Osteocyte (in vitro differentiated cells): ENCODE results near the gene GARNL3. TPM values are rescaled to one million over a fixed set of nuclear protein-coding genes. Genes with fewer than 3 reads are reported as not detected.

Source experiments
- DNase-seq: peaks from one replicate; pipeline ENCODE4 v3.0.0; 2021; ENCODE audit warnings: mixed read lengths; ENCODE audit not compliant: unreplicated experiment; ENCODE audit errors: extremely low spot score
- H3K27ac Mint-ChIP-seq: one replicate; pipeline ENCODE4 v1.8.0; 2021; ENCODE audit warnings: mild to moderate bottlenecking, mixed read lengths; ENCODE audit not compliant: unreplicated experiment
- H3K27me3 Mint-ChIP-seq: one replicate; pipeline ENCODE4 v1.8.0; 2021; ENCODE audit warnings: mixed read lengths; ENCODE audit not compliant: unreplicated experiment
- H3K36me3 Mint-ChIP-seq: one replicate; pipeline ENCODE4 v1.8.0; 2021; ENCODE audit warnings: mixed read lengths; ENCODE audit not compliant: unreplicated experiment
- H3K4me1 Mint-ChIP-seq: one replicate; pipeline ENCODE4 v1.8.0; 2021; ENCODE audit warnings: mixed read lengths; ENCODE audit not compliant: unreplicated experiment
- H3K4me3 Mint-ChIP-seq: one replicate; pipeline ENCODE4 v1.8.0; 2021; ENCODE audit warnings: mild to moderate bottlenecking, moderate library complexity, mixed read lengths; ENCODE audit not compliant: unreplicated experiment
- H3K9me3 Mint-ChIP-seq: one replicate; pipeline ENCODE4 v1.8.0; 2021; ENCODE audit warnings: mixed read lengths; ENCODE audit not compliant: unreplicated experiment
- CTCF ChIP-seq: fragments of 200-600 bp; sonication (generic); IDR thresholded peaks from 2 replicates; pipeline ENCODE4 v1.5.0; 2021; ENCODE audit warnings: antibody characterized with exemption, mild to moderate bottlenecking, moderate library complexity
- total RNA-seq: library from RNA; stranded (reverse); gene quantifications from 2 replicates; pipeline ENCODE4 v1.2.1, GENCODE V29; 2021

GARNL3 gene
- total RNA-seq, 1 donor from 2014 or later: 6.0 TPM

- H3K27ac Mint-ChIP-seq: no peak overlapping the region
- no peaks in the 10 kb centered on the region for H3K36me3 Mint-ChIP-seq
- no peak for DNase-seq
- peak overlapping the region; percentile 82 for H3K4me3 Mint-ChIP-seq
- TF ChIP-seq CTCF: no peak
- H3K9me3 Mint-ChIP-seq: no peaks in the 10 kb centered on the region
- H3K27me3 Mint-ChIP-seq: peaks cover 16% of the 10 kb centered on the region
- peaks cover 14% of the 10 kb centered on the region for H3K4me1 Mint-ChIP-seq
Observed at GRCh38 chr9:127223810-127224177, 40.8 kb upstream of the GARNL3 start.

- H3K36me3 Mint-ChIP-seq: no peaks in the 10 kb centered on the region
- DNase-seq: peak; percentile 95
- H3K27ac Mint-ChIP-seq: peak overlapping the region; percentile 27
- peak; percentile 45 for TF ChIP-seq CTCF
- peaks cover 14% of the 10 kb centered on the region for H3K4me1 Mint-ChIP-seq
- peak overlapping the region; percentile 82 for H3K4me3 Mint-ChIP-seq
- H3K9me3 Mint-ChIP-seq: no peaks in the 10 kb centered on the region
- peaks cover 16% of the 10 kb centered on the region for H3K27me3 Mint-ChIP-seq
Observed at GRCh38 chr9:127224178-127224882, 40.2 kb upstream of the GARNL3 start.

DNA sequence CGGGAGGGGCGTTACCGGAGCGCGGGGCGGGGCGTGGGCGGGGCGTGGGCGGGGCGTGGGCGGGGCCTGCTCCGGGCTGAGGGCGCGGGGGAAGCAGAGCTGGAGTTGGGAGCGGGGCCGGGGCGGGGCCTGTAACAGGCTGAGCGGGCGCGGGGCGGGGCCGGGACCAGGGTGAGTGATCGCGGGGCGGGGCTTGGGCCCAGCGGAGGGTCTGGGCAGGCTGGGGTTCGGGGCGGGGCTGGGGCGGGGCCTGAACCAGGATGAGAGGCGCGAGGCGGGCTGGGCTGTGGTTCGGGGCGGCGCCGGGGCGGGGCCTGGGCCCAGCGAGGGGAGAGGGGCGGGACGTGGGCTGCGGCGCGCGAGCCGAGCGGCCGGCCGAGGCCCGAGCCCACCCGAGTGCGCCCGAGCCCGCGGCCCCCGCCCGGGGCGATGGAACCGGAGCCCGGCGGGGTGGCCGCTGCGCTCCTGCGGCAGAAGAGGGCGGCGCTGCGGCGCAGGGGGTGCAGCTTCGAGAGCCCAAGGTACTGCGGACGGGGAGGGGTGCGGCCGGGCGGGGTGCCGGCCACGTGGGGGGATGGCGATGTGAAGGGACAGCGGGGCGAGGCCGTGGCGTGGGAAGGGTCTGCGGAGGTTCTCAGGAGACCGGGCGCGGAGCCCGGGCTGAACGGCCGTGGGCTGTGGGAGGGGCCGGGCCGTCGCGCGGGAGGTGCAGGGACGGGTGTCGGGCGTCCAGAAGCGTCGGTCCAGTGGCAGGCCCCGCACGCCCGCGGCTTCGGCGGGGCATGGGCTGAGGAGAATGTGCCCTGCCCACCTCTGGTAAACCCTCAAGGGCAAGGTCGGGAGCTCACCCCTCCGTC lies 39.5 kb upstream of the GARNL3 start:
- TF ChIP-seq CTCF: no peak
- Mint-ChIP-seq H3K4me1 (peaks cover 14% of the 10 kb centered on the region), H3K27me3 (peaks cover 16% of the 10 kb centered on the region), H3K9me3 (no peaks in the 10 kb centered on the region), H3K36me3 (no peaks in the 10 kb centered on the region), H3K27ac (no peak overlapping the region), H3K4me3 (peak overlapping the region; percentile 82)
- DNase-seq: peak; percentile 99

DNA sequence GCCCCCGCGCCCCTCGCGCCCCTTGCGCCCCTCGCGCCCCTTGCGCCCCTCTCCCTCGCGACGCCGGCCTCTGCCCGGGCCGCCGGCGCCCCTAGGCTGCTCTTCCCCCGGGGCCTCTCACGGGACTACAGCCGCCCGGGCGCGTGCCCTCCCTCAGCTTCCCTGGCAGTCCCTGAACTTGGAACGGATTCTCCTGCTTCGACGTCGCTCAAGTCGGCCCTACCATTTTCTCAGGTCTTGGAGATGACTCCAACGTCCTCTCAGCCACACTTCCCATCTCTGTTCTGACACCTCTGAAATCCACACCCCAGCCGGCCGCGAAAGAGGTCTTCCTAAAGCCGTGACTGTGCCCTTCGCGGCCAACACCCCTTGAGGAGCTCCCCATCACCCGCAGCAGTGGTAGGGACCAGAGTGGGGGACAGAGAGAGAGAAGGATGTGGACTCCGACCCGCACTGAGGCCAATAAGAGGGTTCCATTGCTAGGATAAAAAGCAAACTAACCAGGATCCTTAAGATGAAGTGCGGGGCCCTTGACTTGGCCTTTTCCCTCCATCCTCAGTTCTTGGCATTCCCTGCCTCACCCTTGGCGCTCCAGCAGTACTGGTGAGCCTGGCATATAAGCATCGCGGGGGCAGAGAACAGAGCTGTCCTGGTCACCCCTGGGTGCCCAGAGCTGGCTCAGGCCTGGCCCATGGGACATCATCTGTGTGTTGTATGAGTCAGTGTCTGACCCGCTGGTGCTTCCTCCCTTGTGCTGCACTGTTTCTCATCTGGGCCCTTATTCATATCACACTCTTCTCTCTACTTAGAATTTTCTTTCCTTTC lies 38.6 kb upstream of the GARNL3 start:
- no peak for TF ChIP-seq CTCF
- no peak for DNase-seq
- H3K9me3 Mint-ChIP-seq: no peaks in the 10 kb centered on the region
- no peak overlapping the region for H3K27ac Mint-ChIP-seq
- H3K36me3 Mint-ChIP-seq: no peaks in the 10 kb centered on the region
- peak overlapping the region; percentile 72 for H3K4me3 Mint-ChIP-seq
- H3K4me1 Mint-ChIP-seq: peaks cover 14% of the 10 kb centered on the region
- peaks cover 12% of the 10 kb centered on the region for H3K27me3 Mint-ChIP-seq
